Superior temporal gyrus (tissue), 1 donor: Measurements from ENCODE around the gene MSLN.
"Not testable (repeated sequence)": the region's sequence is repeated elsewhere in the genome, so short reads cannot be mapped to it uniquely, and the experiment has no call there.

ENCODE experiments used
- DNase-seq: peaks from one replicate; pipeline ENCODE4 v3.0.0-alpha.2; 2016; ENCODE audit errors: extremely low spot score

The MSLN gene

DNA sequence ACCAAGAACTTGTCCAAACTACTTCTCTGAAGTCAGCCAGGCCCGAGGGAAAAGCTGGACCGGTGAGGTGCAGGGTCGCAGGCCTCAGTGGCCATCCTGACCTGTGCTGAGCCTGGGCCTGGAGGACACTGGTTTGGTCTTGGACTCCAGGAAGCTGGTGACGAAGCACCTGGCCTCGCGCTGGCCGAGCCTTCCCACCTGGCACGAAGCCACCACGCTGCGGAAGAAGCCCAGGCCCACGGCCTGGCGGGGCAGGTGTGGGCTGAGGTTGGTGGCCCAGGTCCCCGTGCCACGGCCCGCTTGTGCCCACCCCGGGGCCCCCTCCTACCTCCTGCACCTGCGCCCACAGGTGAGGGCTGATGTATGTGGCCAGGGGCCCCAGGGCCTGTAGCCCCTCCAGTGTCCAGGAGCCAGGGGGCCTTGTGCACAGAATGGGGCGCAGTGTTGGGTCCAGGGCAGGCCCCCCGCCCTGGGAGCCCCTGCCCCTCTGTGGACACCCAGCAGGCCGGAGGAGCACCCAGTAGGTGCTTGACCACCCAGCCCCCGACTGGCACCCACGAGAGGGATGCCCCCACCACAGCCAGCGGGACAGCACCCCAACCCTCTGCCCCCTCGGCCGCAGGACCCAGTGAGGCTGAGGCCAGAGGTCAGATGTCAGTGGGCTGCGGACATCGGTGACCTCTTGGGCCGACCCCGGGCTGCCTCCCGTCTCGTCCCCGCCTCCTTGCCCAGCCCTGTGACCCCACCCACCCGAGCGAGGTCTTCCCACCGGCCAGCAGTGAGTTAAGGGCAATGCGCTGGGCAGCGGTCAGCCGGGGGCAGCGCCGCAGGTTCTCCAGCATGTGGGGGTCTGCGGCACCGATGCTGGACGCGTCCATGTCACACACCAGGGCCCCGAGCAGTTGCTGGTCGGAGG is 13.8 kb downstream of the MSLN start:
- no peak for DNase-seq

DNA sequence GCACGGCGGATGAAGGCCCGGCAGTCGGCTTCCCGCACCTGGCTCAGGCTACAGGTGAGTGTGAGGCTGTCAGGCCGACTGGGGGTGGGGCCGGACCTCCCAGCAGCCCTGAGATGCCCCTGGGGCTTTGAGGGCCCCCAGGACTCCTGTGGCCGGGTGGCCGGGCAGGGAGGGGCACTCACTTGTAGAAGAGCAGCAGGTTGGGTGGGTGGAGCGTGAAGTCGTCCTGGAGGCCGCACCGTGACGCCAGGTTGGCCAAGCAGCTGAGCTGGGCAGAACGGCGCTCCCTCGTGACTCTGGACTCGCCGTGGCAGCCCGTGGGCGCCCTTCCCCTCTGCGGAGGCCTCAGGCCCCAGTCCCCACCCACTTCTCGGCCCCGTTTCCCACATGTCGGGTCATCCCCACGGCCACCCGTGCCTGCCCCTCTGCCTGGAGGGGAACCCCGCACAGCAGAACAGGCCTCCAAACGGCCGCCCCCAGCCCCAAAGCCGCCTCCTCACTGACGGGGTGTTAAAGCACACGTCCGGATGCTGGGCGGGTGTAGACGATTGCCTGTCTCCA is 14.8 kb downstream of the MSLN start:
- DNase-seq, result no peak

DNA sequence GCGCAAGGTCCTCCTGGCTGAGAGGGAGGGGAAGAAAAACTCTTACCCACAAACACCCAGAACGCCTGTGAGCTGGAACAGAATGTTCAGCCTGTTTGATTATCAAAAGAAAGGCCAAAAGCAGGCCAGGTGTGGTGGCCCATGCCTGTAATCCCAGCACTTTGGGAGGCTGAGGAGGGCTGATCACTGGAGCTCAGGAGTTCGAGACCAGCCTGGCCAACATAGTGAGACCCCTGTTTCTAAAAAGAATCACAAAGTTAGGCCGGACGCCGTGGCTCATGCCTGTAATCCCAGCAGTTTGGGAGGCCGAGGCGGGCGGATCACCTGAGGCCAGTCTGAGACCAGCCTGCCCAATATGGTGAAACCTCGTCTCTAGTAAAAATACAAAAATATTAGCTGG is 15.8 kb downstream of the MSLN start:
- DNase-seq, result not testable (repeated sequence)

DNA sequence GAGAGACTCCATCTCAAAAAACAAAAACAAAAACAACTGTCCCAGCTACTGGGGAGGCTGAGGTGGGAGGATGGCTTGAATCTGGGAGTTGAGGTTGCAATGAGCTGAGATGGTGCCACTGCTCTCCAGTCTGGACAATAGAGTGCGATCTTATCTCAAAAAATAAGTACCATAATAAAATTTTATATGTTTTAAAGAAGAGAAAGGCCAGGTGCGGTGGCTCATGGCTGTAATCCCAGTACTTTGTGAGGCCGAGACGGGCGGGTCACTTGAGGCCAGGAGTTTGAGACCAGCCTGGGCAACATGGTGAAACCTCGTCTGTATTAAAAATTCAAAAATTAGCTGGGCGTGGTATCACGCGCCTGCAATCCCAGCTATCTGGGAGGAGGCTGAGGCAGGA is 16.3 kb downstream of the MSLN start:
- DNase-seq, result no peak

DNA sequence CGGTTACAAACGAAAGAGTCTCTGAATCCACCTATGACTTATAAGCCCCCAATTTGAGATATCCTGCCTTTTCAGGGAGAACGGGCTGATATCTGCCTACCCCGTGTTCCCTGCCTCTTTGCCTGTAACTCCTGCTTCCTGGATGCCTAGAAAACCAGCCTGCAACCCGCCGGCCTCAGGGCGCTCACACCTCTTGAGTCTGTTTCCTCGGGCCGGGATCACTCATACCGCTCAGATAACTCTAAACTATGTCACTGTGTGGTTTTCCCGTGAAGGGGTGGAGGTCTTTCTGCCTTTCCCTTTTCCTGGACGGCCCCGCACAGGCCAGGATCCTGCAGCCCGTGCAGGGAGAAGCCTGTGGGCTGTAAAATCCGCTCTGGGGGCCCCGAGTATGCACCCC is 17.3 kb downstream of the MSLN start:
- no peak for DNase-seq

DNA sequence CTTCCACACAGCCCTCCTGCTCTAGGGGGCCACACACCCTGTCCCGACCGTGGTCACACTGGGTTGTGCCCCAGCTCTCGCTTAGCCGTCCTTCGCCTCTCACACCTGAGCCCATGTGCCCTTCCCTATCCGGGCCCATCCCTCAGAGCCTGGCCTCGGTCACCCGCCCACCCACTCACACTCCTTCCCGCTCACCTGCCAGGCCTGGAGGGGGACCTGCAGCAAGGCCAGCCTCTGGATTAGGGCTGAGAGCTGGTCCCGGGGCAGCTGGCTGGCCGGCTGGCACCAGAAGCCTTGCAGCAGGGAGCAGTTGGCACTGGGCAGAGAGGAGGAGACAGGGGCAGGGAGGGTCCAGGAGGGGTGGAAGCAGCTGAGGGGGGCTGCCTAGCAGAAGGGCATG is 17.9 kb downstream of the MSLN start:
- DNase-seq, result no peak

DNA sequence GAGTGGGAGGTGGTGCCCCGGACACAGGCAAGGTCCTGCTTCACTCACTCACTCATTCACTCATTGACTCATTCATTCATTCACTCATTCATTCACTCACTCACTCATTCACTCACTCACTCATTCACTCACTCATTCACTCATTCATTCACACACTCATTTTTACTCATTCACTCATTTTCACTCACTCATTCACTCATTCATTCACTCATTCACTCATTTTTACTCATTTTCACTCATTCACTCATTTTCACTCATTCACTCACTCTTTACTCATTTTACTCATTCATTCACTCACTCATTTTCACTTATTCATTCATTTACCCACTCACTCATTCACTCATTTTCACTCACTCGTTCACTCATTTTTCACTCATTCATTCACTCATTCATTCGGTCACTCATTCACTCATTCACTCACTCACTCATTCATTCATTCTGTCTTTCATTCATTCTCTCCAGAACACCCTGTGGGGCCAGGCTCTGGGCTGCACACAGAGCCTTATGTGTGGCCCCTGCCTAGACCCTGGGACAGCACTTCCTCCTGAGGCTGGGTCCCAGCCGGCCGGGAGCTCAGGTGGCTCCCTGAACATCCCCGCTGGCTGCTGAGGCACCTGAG is 18.5 kb downstream of the MSLN start:
- DNase-seq, result no peak

DNA sequence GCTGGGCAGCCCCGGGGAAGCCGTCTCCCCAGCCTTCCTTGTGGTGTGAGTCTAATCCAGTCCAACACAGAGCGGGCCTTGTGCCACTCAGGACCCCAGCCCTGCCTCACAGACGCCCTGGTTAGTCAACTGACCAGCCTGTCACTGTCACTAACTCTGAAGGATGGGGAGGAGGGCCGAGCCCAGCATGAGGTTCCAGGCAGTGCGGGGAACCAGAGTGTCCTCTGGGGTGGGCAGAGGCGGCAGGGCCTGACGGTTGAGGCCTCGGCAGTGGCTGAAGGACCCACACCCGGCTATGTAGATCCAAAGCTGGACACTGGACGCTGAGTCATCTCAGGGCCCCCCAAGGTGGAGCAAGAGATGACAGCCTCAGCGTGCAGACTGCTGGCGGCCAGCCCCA is 19.0 kb downstream of the MSLN start:
- no peak for DNase-seq

DNA sequence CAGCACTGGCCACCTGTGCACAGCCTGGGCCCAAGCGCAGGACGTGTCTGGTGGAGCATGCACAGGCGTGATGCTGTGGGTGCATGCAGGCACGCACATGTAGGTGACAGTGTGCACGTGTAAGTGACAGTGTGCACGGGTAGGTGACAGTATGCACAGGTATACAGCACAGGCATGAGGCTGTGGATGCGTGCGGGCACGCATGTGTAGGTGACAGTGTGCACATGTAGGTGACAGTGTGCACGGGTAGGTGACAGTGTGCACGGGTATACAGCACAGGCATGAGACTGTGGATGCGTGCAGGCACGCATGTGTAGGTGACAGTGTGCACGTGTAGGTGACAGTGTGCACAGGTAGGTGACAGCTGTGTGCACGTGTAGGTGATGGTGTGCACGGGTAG is 19.8 kb downstream of the MSLN start:
- DNase-seq, result no peak

DNA sequence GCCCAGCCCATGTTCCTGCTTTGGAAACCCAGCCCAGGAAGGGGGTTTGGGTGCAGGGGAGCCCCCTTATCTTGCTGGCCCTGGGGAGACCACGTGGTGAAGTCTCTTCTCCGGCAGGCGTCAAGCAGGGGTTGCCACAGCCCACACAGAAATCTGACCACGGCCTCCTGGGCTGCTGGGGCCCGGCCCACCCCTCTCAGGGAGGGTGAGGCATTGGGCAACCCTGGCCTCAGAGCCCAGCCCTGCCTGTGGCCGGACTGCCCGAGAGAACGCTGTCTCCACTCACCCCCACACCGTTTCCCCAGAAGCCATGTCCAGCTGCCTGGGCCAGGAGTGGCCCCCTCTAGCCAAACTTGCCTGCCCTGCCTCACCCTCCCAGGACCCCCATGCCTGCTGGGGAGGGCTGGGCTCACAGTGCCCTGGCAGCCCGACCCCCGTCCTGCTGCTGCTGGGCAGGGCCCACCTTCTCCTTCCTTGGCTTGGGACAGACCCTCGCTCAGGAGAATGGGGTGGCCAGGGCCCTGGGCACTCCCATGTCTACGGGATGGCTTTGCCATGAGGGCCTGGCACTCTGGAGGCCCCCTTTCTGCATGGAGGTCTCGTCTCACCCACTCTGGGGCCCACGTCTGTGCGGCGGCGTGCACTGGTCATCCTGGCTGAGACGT is 20.9 kb downstream of the MSLN start:
- no peak for DNase-seq

DNA sequence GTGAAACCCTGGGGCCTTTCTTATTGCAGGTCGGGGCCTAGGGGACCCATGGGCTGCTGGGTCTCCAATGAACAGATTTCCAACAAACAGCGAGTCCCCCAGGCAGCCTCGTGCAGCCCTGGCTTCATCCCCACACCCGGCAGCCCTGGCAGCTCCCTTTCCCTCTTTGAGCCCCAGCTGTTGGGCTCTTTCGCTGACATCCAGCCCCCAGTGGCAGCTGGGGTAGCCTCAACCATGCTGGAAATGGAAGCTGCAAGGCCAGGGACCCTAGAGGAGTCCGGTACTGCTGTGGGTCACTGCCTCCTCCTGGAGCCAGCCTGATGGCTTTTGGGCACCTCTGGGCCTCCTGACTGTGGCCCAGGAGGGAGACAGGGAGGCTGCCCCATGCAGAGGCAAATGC is 21.7 kb downstream of the MSLN start:
- no peak for DNase-seq

DNA sequence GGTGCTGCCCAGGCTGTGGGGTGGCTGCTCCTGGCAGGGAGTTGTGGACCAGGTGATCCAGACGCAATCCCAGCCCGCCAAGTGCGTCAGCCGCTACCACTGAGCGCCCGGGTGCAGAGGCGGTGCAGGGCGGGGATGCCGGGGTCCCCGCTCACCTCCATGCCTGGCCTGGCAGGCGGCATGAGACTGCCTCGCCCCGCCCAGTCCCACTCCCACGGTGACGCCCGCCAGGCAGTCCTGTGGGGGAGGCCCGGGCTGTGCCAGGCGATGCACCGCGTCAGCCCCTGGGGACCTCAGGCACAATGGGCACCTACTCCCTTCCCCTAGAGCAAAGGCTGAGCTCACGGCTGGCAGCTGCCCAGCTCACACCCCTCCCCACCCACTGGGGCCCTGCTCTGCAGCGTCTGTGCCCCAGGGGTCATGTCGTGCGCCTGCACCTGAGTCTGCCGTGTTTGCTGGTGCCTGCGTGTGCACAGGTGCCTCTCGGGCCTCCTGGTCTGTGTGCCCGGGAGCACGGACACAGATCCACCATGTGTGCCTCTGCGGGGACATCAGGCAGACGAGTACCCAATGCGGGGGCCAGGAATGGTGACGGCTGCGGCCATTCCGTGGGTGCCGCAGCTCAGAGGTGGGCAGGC is 22.4 kb downstream of the MSLN start:
- no peak for DNase-seq

DNA sequence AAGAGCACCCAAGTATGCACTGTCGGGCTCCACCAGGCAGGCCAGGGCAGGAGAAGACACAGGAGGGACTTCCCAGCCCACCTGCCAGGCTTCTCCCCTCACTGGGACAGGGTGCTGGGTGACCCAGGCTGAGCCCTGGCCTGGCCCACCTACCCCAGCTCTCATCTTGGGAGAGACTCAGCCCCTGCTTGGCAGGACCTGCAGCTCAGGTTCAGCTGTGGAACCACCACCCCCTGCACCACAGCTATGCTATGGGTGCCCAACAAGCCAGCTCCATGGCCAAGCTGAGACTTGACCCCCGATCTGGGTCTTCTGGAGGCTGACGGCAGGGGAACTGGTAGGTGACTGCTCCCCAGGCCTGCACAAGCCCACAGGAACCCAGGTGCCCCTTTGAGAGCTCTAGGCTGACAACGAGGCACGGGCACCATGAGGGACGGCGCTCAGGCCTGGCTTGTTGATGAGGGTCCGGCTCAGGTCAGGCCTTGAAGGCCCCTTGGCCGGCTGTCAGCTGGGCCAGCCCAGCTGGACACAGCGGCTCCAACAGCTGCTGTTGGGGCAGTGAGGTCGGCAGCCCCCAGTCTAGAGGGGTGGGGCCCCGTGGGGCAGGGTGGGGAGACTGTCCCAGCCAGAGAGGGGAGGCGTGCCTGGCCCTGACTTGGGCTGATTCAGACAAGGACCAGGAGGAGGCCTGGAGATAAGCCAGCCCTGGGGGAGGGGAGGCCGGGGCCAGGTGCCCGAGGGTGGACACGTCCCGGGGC is 23.0 kb downstream of the MSLN start:
- no peak for DNase-seq

DNA sequence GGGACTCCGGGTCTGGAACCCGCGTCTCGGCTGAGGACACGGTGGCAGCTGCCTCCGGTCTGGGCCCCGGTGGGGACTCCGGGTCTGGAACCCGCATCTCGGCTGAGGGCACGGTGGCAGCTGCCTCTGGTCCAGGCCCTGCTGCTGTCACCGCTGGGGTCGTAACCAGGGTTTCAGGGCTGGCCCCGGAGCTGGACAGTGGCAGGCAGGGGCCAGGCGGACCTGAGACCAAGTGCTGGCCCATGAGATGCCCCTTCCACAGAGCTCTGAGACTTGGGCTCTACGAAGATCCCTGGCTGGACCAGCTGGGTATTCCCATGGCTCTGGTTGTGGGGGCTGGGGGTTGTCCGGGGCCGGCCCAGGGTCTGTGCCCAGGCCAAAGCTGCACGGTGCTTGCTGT is 23.9 kb downstream of the MSLN start:
- DNase-seq, result no peak

DNA sequence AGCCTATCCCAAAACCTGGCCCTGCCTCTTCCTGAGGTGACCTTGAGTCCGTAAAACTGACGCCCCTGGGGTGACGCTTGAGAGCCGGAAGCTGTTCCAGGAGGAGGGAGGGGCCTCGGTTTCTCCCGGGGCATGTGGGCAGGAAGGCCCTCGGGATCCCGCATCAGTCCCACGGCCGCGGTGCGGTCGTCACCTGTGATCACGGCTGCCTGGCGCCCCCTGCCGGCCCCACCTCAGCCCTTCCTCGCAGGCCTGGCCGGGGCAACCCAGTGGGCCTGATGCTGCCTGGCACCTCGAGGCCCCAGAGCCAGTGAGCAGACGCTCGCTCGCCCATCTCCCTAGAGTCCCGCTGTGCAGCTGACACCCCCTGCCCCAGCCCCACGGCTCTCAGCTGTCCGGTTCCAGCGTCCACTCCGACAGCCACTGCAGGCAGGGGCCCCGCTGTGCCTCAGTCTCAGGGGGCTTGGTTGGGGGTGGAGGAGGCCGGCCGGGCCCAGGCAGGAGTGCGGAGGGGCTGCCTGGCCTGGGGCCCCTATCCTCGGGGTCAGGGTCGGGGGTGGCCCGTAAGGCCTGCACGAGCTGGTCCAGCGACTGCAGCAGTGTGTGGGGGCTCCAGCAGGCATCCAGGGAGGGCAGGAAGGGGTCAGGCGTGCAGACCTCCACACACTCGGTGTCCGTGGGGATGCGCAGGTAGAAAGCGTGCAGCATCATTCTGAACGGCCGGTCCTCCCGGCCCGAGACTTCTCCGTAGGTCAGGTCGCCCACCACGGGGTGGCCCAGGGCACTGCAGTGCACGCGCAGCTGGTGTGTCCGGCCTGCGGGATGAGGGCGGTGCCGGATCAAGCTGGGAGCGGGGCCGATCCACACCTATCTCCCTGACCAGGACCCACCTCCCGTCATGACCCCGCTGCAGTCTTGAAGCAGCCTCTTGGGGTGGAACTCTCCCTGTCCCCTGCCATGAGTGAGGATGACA is 25.3 kb downstream of the MSLN start:
- peak; percentile 38 for DNase-seq

DNA sequence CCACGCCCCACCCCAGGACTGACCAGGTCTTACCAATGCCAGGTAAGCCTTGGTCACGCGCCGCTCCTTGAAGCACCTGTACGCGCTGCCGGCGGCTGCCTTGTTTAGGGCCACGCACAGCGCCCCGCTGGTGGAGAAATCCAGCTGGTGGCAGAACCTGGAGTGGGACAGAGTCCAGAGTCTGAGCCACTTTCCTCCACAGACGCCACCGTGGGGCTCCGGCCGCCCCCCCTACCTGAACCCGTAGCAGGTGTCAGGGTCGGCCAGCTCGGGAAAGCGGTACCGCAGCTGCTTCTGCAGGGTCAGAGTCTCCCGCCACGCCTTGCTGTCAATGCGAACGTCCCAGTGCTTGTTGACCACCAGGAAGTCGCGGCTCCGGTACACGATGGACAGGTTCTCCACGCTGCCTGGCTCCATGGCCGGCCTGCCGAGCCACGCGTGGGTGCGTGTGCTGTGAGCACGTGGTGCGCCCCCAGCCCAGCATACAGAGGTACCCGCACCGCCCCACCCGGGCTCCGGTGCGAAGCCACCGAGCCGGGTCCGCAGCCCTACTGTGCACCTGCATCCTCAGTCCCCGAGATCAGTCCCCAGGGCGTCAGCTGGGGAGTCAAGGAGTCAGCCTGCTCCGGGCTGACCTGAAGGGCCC is 26.9 kb downstream of the MSLN start:
- no peak for DNase-seq

DNA sequence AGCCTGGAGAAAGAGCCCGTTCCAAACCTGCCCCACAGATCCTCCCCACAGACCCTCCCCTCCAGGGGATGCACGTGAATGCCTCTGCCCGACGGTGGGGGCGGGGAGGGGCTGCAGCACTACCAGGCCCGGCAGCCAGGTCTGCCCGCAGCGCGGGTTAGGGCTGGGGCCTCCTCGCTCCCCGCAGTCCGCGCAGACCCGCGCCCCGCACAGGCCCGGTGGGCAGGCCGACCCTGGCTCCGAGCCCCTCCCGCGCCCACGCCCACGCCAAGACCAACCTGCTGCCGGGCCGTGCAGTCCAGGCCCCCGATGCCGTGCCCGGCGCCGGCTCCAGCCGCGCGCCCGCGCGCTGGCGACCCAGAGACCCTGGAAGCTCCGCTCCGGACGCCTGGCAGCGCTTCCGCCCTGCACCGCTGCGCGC is 27.5 kb downstream of the MSLN start, which contains the start of gene RPUSD1:
Gene RPUSD1, minus strand, starts transcription at position 404 of the 421 bp plus-strand sequence. CDS start 644 bp downstream, outside the sequence.
- DNase-seq, result no peak

DNA sequence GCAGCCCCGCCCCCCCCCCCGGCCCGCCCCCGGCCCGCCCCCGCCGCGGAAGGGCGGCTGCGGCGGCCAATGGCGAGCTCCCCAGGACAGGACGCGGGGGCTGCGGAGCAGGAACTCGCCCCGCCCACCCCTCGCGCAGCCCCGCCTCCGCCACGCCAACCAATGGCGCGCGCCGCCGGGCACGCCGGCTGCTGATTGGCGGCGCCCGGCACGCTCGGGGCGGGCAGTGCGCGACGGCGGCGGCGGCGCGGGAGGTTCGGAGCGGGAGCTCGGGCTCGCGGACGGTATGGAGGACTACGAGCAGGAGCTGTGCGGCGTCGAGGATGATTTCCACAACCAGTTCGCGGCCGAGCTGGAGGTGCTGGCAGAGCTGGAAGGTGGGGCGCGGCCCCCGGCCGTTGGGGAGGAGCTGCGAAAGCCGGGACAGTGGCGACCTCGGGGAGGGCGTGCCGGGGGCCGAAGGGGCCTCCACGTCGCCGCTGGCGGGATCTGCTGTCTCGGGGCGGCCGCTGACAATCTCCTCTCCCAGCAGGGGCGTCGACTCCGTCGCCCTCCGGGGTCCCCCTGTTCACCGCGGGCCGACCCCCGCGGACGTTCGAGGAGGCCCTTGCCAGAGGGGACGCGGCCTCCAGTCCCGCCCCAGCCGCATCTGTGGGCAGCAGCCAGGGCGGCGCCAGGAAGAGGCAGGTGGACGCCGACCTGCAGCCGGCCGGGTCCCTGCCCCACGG is 28.0 kb downstream of the MSLN start, which contains the start of gene CHTF18:
Gene CHTF18, plus strand, starts transcription at position 222 of the 728 bp plus-strand sequence. Its CDS starts 65 bp downstream, at position 287.
- peak; percentile 86 for DNase-seq
